Purkinje cell (primary cell): ENCODE results near the gene LMLN. TPM values are rescaled to one million over a fixed set of nuclear protein-coding genes. Genes with fewer than 3 reads are reported as not detected.

Experiments used
- polyA plus RNA-seq: library from polyadenylated mRNA; unstranded; fragments of >200 nt; fragmentation: Nextera tagmentation; gene quantifications from 2 replicates; pipeline ENCODE4 v1.2.1, GENCODE V29; 2014

Gene LMLN, protein sequence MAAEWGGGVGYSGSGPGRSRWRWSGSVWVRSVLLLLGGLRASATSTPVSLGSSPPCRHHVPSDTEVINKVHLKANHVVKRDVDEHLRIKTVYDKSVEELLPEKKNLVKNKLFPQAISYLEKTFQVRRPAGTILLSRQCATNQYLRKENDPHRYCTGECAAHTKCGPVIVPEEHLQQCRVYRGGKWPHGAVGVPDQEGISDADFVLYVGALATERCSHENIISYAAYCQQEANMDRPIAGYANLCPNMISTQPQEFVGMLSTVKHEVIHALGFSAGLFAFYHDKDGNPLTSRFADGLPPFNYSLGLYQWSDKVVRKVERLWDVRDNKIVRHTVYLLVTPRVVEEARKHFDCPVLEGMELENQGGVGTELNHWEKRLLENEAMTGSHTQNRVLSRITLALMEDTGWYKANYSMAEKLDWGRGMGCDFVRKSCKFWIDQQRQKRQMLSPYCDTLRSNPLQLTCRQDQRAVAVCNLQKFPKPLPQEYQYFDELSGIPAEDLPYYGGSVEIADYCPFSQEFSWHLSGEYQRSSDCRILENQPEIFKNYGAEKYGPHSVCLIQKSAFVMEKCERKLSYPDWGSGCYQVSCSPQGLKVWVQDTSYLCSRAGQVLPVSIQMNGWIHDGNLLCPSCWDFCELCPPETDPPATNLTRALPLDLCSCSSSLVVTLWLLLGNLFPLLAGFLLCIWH
- polyA plus RNA-seq = 7.8 and 9.8 TPM in 2 replicates

DNA sequence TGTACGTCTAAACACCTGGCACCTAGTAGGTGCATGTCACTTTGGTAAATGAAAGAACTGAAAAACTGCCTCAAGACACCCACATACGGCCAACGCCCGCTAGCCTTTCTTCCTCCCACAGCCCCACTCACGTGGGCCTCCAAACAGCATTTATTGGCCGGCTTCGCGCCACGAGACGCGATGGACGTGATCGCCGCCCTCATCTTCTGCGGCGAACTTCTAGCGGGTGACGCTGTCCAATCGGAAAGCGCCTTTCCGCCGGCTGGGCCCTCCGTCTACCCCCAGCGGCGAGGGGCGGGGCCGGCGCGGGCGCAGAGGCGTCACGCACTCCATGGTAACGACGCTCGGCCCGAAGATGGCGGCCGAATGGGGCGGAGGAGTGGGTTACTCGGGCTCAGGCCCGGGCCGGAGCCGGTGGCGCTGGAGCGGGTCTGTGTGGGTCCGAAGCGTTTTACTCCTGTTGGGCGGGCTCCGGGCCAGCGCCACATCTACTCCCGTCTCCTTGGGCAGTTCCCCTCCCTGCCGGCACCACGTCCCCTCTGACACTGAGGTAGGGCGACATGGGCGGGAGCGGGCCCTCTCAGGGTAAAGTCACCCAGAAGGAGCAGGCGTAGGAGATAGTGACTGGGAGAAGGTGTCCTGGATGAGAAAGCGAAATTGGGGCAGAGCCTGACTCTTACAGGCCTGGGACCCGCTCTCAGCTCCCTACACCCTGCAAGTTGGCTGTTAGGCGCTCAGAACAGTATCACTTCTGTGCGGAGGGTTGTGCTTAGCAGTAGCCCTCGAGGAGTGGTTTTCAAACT, at the start of gene LMLN:
Gene LMLN, plus strand, starts transcription at position 327 of the 803 bp plus-strand sequence. Its CDS starts 29 bp downstream, at position 356.

DNA sequence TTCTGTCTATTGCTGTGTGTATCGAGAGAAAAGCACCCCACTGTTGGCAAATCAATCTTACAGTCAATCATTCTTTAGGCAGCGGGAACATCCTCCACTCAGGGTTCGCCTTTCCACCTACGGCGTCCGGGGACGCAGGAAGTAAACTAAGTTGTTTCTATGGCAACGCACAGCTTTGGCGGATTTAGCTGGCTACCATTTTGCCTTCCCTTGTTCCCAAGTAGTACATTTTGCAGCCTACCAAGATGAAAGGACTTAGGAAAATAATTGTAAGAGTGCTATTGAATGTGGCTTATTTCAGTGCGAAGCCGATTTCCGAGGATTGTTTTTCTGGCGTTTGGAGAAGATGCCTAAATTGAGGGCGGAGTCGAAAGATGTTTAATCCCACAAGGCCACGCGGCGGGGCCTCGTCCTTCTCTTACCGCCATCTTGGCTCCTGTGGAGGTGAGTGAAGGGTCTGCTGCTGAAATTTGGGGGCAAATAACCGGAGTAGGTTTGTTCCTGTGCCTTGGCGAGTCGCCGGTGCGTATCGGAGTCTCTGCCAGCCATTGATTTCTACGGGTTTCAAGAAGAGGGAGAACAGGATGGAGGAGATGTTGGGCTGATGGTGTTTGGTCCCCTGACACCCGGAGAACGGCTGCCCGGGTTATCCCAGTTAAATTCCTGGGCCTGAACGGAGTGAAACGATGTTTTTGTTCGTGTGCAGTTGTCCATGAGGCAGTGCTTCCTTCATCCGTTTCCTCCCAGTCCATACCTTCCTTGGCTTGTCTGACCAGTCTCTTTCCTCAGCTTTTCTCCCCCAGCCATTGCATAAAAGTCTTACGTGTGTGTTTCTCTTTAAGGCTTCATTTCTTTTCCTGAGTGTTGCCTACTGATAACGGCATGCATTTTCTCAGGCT, 10.0 kb upstream of the LMLN start, which contains the start of gene RPL35A:
Gene RPL35A, plus strand, starts transcription at position 413 of the 899 bp plus-strand sequence. CDS start 778 bp downstream, outside the sequence.

Other genes starting within 250 kb of the LMLN start
- gene RUBCN, start 223.3 kb upstream of the LMLN start, polyA plus RNA-seq = 11.6 and 17.3 TPM in 2 replicates
- gene FYTTD1, start 210.3 kb upstream of the LMLN start, polyA plus RNA-seq = 29.0 and 32.1 TPM in 2 replicates
- gene LRCH3, start 169.0 kb upstream of the LMLN start, polyA plus RNA-seq = 6.2 and 6.9 TPM in 2 replicates
- 936 and 952 TPM in 2 replicates for gene RPL35A, start 10.0 kb upstream of the LMLN start, polyA plus RNA-seq